ENCODE data around the gene UBA6.
A peak's percentile ranks its signal among the peaks of the same experiment; 100 is the strongest.
"Not testable (repeated sequence)": the region's sequence is repeated elsewhere in the genome, so short reads cannot be mapped to it uniquely, and the experiment has no call there.

The UBA6 gene

GRCh38 chr4:67713529-67714247 is 12.7 kb upstream of the UBA6 start:
- no peak for DNase-seq

- DNase-seq = no peak
Measured at GRCh38 chr4:67712650-67713528, 11.9 kb upstream of the UBA6 start.

DNA sequence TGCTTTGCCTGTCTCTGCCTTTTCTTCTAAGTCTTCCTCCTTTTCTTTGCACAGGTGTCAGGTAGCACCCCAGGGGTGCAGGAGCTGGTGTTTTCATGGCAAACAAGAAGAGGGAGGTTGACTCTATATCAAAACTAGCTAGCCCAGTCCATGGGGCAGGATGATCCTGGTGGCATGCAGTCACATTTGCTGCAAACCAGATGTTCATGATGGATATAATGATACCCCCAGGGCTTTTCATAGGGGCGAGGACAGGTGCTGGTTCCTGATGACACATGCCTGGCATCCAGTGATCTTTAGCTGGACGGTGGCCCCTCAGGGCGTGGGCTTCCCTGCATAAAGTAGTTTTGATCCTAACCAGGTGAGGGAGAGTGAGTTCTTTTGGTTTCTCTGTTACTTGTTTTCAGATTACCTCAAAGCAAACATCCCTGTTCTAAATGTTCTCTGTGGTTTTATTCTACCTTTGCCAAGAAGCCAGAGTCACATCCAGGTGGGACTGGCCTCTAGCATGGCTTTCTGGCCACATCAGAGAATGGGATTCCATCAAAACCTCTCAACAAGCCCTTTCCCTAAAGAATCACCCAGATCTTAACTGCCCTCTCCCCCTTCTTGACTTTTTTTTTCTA is 11.2 kb upstream of the UBA6 start:
- DNase-seq = no peak

- not testable (repeated sequence) for DNase-seq
Measured at GRCh38 chr4:67706682-67707081, 5.7 kb upstream of the UBA6 start.

DNA sequence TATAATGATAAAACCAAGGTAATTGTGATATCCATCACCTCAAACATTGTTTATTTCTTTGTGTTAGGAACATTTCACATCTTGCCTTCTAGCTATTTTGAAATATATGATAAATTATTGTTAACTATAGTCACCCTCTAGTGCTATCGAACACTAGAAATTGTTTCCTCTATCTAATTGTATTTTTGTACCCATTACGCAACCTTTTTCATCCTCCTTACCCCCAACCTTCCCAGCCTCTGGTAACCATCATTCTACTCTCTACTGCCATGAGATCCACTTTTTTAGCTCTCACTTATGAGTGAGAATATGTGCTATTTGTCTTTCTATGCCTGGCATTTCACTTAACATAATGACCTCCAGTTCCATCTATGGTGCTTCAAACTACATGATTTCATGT is 3.9 kb upstream of the UBA6 start:
- no peak for DNase-seq

DNA sequence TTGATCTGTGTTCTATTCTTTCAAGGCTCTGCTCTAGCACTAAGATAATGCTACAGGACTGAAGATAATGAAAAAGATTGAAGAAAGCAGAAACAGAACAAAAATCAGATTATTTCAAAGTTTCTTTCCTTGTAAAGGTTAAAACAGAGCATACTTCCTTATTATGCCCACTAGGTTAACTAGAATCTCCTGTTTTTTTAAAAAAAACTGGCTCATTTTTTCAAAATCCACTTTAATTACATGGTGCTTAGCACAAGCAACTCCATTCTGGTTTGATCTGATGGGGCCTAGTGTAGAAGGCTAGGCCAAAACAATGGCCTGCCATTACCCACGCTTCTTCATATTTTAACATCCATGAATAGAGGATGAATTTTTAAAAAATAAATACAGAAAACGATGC is 1.2 kb upstream of the UBA6 start:
- DNase-seq = no peak

- DNase-seq = peak; percentile 55
Measured at GRCh38 chr4:67701517-67701850, 529 bp upstream of the UBA6 start.

GRCh38 chr4:67700116-67700737 is 728 bp downstream of the UBA6 start:
- DNase-seq = peak; percentile 4

GRCh38 chr4:67699603-67700002 is 1.4 kb downstream of the UBA6 start:
- no peak for DNase-seq

DNA sequence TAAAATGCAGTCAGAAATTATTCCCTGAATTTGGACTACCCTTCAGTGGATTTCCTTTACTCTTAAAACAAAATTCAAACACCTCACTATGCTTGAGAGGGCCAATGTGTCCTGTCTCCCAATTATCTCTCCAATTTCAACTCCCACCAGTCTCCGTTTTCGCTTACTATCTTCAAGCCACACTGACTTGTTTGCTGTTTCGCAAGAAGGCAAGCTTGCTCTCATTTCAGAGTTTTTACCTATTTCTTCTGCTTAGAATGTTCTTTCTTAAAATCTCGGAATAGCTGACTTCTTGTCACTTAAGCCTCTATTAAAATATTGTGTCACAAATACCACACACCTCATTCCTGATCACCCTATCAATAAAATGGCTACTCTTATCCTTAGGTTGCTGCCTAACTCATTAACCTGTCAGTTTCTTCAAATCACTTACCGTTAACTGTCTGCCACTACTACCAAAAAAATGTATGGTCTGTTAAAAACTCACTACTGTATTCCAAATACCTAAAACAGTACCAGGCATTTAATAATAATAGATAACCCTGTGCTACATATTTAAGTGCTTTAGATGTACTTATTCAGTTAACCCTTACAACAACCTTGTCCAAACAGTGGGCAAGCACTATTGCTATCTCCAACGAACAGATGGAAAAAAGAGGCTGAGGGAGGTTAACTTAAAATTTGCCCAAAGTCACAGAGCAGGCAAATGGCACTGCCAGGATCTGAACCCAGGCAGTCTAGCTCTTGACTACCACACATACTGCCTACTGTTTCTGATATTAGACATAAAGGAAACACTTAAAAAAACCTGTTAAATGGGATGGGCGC is 2.9 kb downstream of the UBA6 start:
- DNase-seq = no peak

GRCh38 chr4:67696061-67696460 is 4.9 kb downstream of the UBA6 start:
- no peak for DNase-seq

DNA sequence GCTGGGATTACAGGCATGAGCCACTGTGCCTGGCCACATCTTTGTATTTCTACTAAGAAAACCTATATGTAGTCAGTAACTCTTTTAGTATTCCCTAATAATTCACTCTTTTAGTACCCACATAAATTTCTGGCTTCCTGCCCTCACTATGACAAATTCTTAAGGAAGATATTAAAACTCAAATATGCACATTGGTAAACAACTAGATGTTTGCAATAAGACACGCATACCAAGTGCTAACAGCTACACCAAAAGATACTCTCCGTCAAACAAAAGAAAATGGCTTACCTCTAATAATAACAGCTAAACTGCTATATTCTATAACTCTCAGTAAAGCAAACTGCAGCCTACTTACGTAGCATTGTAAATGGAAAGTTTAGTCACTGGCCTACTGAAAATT is 6.3 kb downstream of the UBA6 start:
- DNase-seq = no peak

DNA sequence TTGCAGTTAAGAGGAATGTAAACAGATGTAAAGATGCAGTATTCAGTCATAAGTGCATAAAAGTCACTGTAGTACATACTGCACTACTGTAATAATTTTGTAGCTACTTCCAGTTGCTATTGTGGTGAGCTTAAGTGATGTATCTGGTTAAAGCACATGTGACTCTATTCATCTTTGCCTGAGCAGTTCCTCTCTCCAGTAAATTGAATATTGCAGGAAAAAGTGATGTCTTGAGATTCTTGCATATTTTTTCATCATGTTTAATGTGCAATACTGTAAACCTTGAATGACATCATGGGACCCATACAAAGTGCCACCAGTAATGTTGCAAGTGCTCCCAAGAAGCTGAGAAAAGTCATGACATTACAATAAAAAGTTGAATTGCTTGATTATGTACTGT is 9.6 kb downstream of the UBA6 start:
- DNase-seq = no peak

DNA sequence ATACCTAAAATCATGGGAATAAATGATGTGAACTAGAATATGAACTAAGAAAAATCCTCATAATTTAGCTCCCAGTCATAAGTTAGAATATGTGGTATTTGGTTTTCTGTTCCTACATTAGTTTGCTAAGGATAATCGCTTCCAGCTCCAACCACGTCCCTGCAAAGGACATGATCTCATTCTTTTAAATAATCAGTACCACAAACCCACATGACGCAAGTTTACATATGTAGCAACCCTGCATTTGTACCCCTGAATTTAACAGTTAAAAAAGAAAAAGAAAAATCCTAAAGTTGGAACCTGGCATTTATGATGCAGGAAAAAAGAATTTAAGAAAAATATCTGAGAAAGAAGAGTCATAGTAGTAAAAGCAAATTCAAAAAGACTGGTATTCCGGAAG is 13.3 kb downstream of the UBA6 start:
- DNase-seq = no peak

GRCh38 chr4:67685532-67685859 is 15.5 kb downstream of the UBA6 start:
- DNase-seq = no peak

DNA sequence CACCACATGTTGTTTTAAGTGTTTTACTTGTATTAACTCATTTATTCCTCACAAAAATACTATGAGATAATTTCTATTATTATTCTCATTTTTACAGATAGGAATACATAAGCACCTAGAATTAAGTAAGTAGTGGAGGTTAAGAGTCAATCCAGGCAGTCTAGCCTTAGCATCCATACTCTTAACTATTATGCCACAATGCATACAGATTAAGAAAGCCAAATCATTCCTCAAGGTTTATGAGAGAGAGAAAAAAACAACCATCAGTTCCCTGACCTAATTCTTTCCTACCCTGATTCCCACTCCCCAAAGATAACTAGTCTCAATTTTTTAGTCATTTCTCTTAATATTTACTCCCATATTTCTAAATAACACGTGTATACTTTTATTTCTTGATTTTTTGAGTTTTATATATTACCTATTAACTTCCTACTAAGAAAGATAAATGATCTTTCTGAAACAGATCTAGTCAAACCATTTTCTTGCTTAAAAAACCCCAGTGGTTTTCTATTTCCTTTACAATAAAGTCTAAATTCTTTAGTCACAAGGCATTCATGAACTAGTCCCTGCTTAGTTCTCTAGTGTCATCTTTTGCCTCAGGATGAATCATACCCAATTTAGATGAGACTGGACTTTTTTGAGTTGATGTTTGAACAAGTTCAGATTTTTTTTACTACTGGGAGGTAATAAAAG is 16.0 kb downstream of the UBA6 start:
- no peak for DNase-seq

DNA sequence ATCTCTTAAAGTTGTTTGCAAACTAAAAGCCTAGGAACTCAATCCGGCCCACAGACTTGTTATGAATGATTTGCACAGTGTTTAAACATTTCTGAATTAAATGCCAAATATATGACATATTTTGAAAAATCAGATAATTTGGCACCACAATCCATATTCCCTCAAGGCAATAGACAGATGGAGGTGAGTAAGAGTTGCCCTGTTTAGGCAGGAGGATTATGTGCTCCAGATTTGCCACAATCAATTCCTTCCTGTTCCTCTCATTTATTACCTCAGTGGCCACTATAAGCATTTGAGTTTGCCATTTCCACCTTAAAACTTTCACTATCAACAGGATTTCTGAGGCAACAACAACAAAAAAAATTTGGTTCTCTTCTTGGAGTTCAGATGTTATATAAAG is 18.7 kb downstream of the UBA6 start:
- DNase-seq = no peak

- DNase-seq = no peak
Measured at GRCh38 chr4:67680581-67681222, 20.3 kb downstream of the UBA6 start.

DNA sequence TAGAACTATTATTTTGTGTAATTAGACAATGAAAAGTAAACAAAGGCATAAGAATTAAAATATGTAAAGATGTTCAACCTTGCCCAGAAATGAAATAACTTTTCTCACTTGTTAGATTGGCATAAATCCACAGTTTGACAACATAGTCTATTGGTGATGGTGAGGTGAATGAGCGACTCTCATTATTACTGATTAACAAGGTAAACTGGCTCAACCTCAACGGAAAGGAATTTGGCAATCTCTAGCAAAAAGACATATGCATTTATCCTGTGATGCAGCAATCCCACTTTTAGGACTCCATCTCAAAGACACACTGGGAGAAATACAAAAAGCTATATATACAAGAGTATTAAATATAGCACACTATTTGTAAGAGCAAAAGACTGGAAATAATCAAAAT is 22.3 kb downstream of the UBA6 start:
- no peak for DNase-seq

- DNase-seq = no peak
Measured at GRCh38 chr4:67674098-67674497, 26.9 kb downstream of the UBA6 start.

GRCh38 chr4:67668315-67668714 is 32.6 kb downstream of the UBA6 start:
- no peak for DNase-seq

- DNase-seq = no peak
Measured at GRCh38 chr4:67660418-67660817, 40.5 kb downstream of the UBA6 start.
